ENCODE data around the gene MGAT5B.

The MGAT5B gene

GRCh38 chr17:76926237-76926866 lies 58.1 kb downstream of the MGAT5B start:
- Histone ChIP-seq H3K27ac (ENCODE audit: low read depth, low read length) (no peak overlapping the region), H3K9me3 (ENCODE audit: control insufficient read depth, insufficient read depth, low read length) (no peaks in the 10 kb centered on the region), H4K20me1 (ENCODE audit: control insufficient read depth, insufficient read depth, low read depth, low read length) (no peaks in the 10 kb centered on the region), H3K4me3 (ENCODE audit: low read length) (no peak overlapping the region), H3K9me2 (replicated peaks; ENCODE audit: control insufficient read depth, low read length) (no peaks in the 10 kb centered on the region), H3K4me1 (ENCODE audit: control insufficient read depth, low read length) (no peaks in the 10 kb centered on the region), H3K27me3 (ENCODE audit: control insufficient read depth, low read length) (peaks cover 25% of the 10 kb centered on the region; the same call in 1 of the 2 replicates), H3K4me2 (ENCODE audit: low read length) (no peak overlapping the region), H3K79me2 (ENCODE audit: control insufficient read depth, low read length) (no peaks in the 10 kb centered on the region), H3K36me3 (ENCODE audit: control insufficient read depth, low read length) (no peaks in the 10 kb centered on the region), H3F3A (ENCODE audit: control insufficient read depth, insufficient read depth) (no peaks in the 10 kb centered on the region)
- TF ChIP-seq EZH2phosphoT487 (IDR thresholded peaks at IDR 0.05; ENCODE audit: borderline replicate concordance, low read length) (no peak), CTCF (IDR thresholded peaks at IDR 0.05; ENCODE audit: low read depth, low read length, poor library complexity, severe bottlenecking) (no peak)

GRCh38 chr17:76927577-76927976 lies 59.4 kb downstream of the MGAT5B start:
- no peaks in the 10 kb centered on the region for H3K4me1 ChIP-seq (ENCODE audit: control insufficient read depth, low read length)
- H3K79me2 ChIP-seq (ENCODE audit: control insufficient read depth, low read length) = no peaks in the 10 kb centered on the region
- H3K27ac ChIP-seq (ENCODE audit: low read depth, low read length) = no peak overlapping the region
- no peaks in the 10 kb centered on the region for H3K36me3 ChIP-seq (ENCODE audit: control insufficient read depth, low read length)
- TF ChIP-seq EZH2phosphoT487 (IDR thresholded peaks at IDR 0.05; ENCODE audit: borderline replicate concordance, low read length) (no peak), CTCF (IDR thresholded peaks at IDR 0.05; ENCODE audit: low read depth, low read length, poor library complexity, severe bottlenecking) (no peak)
- peaks cover 21% of the 10 kb centered on the region; the same call in 1 of the 2 replicates for H3K27me3 ChIP-seq (ENCODE audit: control insufficient read depth, low read length)
- H4K20me1 ChIP-seq (ENCODE audit: control insufficient read depth, insufficient read depth, low read depth, low read length) = no peaks in the 10 kb centered on the region
- H3K9me3 ChIP-seq (ENCODE audit: control insufficient read depth, insufficient read depth, low read length) = no peaks in the 10 kb centered on the region
- no peaks in the 10 kb centered on the region for H3K9me2 ChIP-seq (replicated peaks; ENCODE audit: control insufficient read depth, low read length)
- H3K4me3 ChIP-seq (ENCODE audit: low read length) = no peak overlapping the region
- no peaks in the 10 kb centered on the region for H3F3A ChIP-seq (ENCODE audit: control insufficient read depth, insufficient read depth)
- H3K4me2 ChIP-seq (ENCODE audit: low read length) = no peak overlapping the region

GRCh38 chr17:76927982-76928381 lies 59.8 kb downstream of the MGAT5B start:
- Histone ChIP-seq H3K79me2 (ENCODE audit: control insufficient read depth, low read length) (no peaks in the 10 kb centered on the region), H3K4me3 (ENCODE audit: low read length) (no peak overlapping the region), H3K36me3 (ENCODE audit: control insufficient read depth, low read length) (no peaks in the 10 kb centered on the region), H3K9me3 (ENCODE audit: control insufficient read depth, insufficient read depth, low read length) (no peaks in the 10 kb centered on the region), H3K27me3 (ENCODE audit: control insufficient read depth, low read length) (peaks cover 22% of the 10 kb centered on the region; the same call in 1 of the 2 replicates), H3K27ac (ENCODE audit: low read depth, low read length) (no peak overlapping the region), H3F3A (ENCODE audit: control insufficient read depth, insufficient read depth) (no peaks in the 10 kb centered on the region), H4K20me1 (ENCODE audit: control insufficient read depth, insufficient read depth, low read depth, low read length) (no peaks in the 10 kb centered on the region), H3K9me2 (replicated peaks; ENCODE audit: control insufficient read depth, low read length) (no peaks in the 10 kb centered on the region), H3K4me2 (ENCODE audit: low read length) (no peak overlapping the region), H3K4me1 (ENCODE audit: control insufficient read depth, low read length) (no peaks in the 10 kb centered on the region)
- TF ChIP-seq EZH2phosphoT487 (IDR thresholded peaks at IDR 0.05; ENCODE audit: borderline replicate concordance, low read length) = no peak
- TF ChIP-seq CTCF (IDR thresholded peaks at IDR 0.05; ENCODE audit: low read depth, low read length, poor library complexity, severe bottlenecking) = no peak

Data from DOHH2 (cell line).